ENCODE measurements around the gene C5orf15. TPM values are rescaled to one million over a fixed set of nuclear protein-coding genes. Genes with fewer than 3 reads are reported as not detected.

The C5orf15 gene
- total and polyA plus RNA-seq, 9 of the 15 experiments (the other 6 are each of a cell fraction or from before 2014, with no cell fraction given) = 23.3 to 50.7 (median 35.5) TPM

DNA sequence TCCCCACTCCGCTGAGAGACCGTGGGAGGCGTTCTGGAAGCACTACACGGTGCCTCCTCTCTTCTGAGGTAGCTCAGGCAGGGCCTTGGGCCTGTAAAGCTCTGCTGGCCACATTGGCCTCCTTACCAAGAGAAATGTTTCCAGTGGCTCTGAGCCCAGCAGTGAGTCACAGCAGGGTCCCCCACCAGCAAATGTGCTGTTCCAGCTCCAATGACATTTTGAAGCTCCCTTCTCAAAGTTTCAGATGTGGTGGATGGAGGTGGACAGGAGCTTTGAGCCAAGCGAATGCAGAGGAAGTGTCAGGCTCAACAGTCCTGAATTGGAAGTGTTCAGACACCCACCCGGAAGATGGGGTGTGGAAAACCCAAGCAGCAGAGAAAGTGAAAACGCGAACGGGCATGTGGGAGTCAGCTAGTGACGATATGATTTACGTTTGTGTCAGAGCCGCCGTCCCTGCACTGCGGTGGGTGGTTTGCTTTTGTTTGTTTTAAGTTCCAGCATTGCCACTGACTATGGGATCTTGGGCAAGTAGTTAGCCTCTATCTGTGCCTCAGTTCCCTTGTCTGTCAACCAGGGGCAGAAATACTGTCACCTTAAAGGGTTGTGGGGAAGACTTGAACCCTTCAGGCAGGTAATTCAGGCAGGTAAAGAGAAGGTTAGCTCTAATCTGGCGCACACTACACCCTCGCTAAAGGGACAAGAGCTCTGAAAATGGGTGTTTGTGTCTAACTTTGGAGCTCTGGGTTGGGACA is 38.2 kb downstream of the C5orf15 start:
- in situ Hi-C loops (cut with MboI) (no loop called here), intact Hi-C loops (cut with micrococcal nuclease) (no loop called here)
- Histone ChIP-seq H3K27me3 (ENCODE audit: control insufficient read depth in 2 of 2, insufficient read depth in 2 of 2, low read length in 2 of 2) (no peaks in the 10 kb centered on the region), H3K4me2 (ENCODE audit: insufficient read depth, low read length) (peak overlapping the region; percentile 78), H3K9me1 (ENCODE audit: control insufficient read depth, insufficient read depth, low read length) (peaks cover 6% of the 10 kb centered on the region), H3K4me1 (replicated peaks in 1 of 2; ENCODE audit: control insufficient read depth in 2 of 2, insufficient read depth in 2 of 2, low read length in 2 of 2) (peaks cover 56 to 59% of the 10 kb centered on the region in 2 experiments), H3K9ac (ENCODE audit: insufficient read depth in 1 of 2, low read depth in 2 of 2, low read length in 2 of 2) (peak overlapping the region; percentile 61 to 66; a peak in 3 of 4 replicates), H3K79me2 (ENCODE audit: control insufficient read depth, insufficient read depth, low read length) (no peaks in the 10 kb centered on the region), H3K36me3 (ENCODE audit: control insufficient read depth, insufficient read depth, low read length) (no peaks in the 10 kb centered on the region), H2AFZ (ENCODE audit: low read depth, low read length) (peak overlapping the region; percentile 99), H3K27ac (ENCODE audit: extremely low read depth, low read depth, low read length) (peak overlapping the region; percentile 67), H3K4me3 (no peak overlapping the region), H3K9me3 (replicated peaks; ENCODE audit: control insufficient read depth, insufficient read depth, low read depth, low read length) (no peaks in the 10 kb centered on the region), H4K20me1 (replicated peaks; ENCODE audit: control insufficient read depth, insufficient read depth, low read length) (no peaks in the 10 kb centered on the region)
- FAIRE-seq (peak; percentile 85), ATAC-seq (peak; percentile 48), DNase-seq (ENCODE audit: extremely low read depth in 1 of 4, low spot score in 3 of 4) (peak; percentile 34 to 78 (median 48))
- 20% methylated on average over 15 of the region's 16 CpGs for WGBS (ENCODE audit: insufficient coverage, low coverage, missing lambda C conversion rate)
- ChIA-PET CTCF (ENCODE audit: low intra/inter-chr PET ratio) (no interaction called here), POLR2A (interaction anchor here (0.6 to 1.3 kb wide), 9 partner anchors 8 to 87 kb away, joined by 3 to 6 read pairs (median 3); no protein-coding TSS in a partner anchor)
- BruUV-seq (replicated peaks) = no TSS peak
- TF ChIP-seq FOS (IDR thresholded peaks at IDR 0.05; ENCODE audit: extremely low read depth, insufficient read length) (no peak), HEY1 (CRISPR knock-in tag; IDR thresholded peaks at IDR 0.05; ENCODE audit: borderline replicate concordance) (no peak), HNRNPUL1 (IDR thresholded peaks at IDR 0.05; ENCODE audit: low read length) (no peak), NRF1 (conservative IDR thresholded peaks at IDR 0.05 in 1 of 2, IDR thresholded peaks at IDR 0.05 in 1 of 2) (peak in 1 of 2 experiments; percentile 29; a peak in 2 of 4 replicates), KLF1 (tag; IDR thresholded peaks at IDR 0.05) (no peak), ETV1 (tag; conservative IDR thresholded peaks at IDR 0.05; ENCODE audit: low read depth) (peak; percentile 55), CHD4 (IDR thresholded peaks at IDR 0.05; ENCODE audit: insufficient read depth, insufficient replicate concordance, low read depth, low read length, poor library complexity, severe bottlenecking) (no peak), SMARCA4 (IDR thresholded peaks at IDR 0.05) (peak; percentile 63), YBX1 (IDR thresholded peaks at IDR 0.05) (no peak), TEAD2 (tag; IDR thresholded peaks at IDR 0.05) (no peak), SRSF7 (optimal IDR thresholded peaks at IDR 0.05; ENCODE audit: low read depth, low read length) (no peak), SMARCC2 (IDR thresholded peaks at IDR 0.05; ENCODE audit: low read depth) (peak; percentile 44; the same call in 1 of the 2 replicates), U2AF1 (optimal IDR thresholded peaks at IDR 0.05; ENCODE audit: low read depth, low read length) (no peak), CHD1 (IDR thresholded peaks at IDR 0.05; ENCODE audit: low read length) (no peak), XRCC5 (IDR thresholded peaks at IDR 0.05; ENCODE audit: low read depth, low read length) (no peak), BRF1 (IDR thresholded peaks at IDR 0.05; ENCODE audit: borderline replicate concordance, extremely low read depth, insufficient read length) (no peak)

Measured in K562 (cell line).